Measurements from ENCODE around the gene CCDC33.

Gene CCDC33

DNA sequence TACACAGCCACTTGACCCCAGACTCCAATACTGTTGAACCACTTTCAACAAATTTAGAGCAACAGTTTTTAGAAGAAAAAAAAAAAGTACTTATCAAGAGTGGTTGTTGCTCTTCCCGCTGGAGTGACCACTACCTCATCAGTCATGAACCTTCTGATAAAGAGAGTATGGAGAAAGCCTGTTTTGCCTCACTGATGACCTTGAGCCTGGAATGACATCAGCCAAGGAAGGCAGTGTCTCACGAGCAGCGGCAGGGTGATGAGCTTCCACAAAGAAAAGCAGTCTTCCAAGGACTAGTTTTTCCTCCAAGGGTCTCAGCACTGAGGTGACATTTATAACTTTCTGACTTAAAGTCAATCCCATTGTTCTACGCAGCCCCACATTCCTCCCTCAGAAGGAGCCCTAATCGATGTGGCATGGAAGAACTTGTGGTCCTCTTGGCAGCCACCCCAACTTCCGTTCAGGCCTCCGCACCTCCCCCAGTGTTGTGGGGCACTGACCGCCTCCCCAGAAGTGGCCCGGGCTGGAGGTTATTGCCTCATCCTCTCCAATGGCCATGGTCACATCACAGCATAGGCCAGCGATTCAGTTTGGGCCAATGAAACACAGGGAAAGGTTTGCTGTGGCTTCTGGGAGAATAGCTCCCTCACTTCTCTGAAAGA lies 133.1 kb downstream of the CCDC33 start:
- no peak for DNase-seq

DNA sequence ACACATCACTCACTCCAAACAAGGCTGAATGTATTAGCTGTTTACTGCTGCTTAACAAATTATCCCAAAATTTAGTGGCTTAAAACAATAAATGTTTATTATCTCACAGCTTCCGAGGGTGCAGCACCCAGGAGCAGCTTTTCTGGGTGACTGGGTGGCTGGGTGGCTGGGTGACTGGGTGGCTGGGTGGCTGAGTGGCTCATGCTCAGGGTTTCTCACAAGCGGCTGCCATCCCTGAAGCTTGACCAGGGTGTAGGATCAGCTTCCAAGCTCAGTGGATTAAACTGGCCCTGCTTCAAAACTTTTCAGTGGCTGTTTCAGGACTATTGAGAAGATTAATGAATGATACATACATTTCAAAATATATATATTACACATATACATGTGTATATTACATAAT lies 133.6 kb downstream of the CCDC33 start:
- no peak for DNase-seq

DNA sequence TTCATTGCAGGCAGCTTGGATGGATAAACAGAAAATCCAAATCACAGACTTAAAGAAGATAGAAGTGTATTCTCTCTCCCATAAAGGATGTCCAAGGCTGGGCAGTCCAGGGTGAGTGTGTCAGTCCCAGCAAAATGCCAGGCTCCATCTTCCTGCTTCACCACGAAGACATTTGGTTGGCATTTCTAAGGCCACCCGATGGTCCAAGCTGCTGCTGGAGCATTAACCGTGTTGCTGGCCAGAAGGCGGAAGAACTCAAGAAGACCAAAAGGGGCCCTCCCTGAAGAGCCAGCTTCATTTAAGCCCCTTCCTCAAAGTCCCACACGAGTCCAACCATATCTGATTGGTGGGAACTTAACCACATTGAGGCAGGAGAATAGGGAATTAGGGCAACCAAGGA lies 134.3 kb downstream of the CCDC33 start:
- no peak for DNase-seq

DNA sequence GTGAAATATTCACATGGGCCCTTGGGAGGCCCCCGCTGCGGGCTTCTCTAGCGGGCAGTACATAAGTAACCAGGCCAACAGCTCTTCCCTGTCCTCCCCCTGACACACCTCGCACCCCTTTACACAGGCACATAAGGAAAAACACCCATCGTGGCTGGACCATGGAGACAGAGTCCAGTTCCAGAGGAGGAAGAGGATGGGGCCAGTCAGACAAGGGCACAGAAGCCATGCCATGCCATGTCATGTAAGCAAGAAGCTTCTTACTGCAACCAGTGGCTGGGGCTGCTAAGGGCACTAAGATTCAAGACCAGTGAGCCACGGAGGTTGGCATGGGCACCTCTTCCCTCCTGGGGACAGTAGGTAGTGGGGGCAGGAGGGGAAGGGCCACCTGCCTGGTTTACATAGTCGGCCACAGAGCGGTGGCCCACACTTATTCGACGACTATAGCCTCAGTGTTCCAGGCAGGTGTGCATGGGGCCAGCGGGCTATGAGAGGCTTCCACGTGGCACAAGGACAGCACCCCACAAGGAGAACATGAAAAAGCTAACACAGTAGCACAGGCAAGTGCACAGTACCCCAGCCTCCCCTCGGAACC lies 137.0 kb downstream of the CCDC33 start:
- no peak for DNase-seq

DNA sequence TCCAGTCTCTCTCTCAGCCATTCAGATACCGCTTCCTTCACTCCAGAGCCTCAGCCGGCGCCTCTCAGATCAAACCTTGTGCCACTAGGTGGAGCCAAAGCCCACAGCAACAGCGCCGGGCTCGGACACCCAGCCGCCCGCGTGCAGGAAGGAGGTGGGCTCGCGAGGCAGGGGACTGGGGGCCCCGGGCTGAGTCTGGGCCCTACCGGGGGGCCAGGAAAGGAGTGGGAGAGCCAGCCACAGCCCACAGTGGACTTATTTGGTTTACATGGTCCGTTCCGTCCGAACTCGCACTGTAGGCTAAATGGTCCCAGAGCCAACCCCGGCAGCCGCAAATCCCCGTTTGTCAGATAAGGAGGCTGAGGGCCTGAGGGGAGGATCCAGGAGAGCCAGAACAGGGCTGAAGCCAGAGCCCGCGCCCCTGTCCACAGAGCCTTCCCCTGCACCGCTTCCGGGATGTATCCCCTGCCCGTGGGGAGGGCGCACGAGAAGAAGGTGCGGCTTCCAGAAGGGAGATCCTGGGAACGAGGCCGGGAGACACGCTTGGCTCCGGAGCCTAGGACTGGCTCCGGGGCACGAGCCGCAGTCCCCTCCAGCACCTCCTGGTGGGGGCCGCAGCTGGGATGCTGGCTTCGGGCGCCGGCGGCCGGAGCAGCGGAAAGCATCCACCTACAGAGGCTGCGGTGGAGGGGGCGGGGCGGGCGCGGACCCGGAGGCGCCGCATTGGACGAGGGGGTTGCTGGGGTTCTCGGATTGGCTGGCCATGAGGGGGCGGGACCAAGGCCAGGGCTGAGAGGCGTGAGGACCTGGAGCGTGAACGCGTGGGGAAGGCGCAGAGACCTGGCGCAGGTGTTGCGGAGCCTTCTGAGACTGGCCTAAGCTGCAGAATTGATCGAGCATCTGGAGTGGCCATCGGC lies 137.9 kb downstream of the CCDC33 start:
- peak; percentile 86 for DNase-seq

DNA sequence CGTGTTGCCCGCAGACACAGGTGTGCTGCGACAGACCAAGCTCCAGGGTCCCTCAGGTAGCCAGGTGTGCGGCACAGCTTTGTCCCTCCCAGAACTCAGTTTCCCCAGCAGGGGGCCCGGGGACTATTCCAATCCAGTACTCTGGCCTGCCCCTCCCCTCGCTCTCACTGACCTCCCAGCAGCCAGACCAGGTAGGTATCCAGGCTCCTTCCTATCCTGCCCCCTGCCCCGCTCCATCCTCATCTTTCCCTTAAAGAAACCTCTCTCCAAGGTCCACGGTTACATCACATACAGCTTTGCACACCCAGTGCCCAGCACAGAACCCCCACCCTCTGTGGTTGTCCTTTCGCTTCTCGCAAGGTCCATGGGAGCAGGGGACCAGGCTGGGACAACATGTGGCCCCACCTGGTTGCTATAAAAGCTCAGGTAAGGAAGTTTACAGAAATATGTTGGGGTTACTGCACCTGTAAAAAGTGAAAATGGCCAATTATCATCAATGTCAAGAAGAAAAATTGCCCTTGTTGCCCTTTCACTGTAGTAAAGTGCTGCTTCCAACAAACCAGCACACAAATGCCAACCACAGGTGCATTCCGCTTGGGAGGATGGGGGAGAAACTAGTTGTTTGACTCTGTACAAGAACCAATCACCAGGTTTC lies 138.6 kb downstream of the CCDC33 start:
- DNase-seq: no peak

DNA sequence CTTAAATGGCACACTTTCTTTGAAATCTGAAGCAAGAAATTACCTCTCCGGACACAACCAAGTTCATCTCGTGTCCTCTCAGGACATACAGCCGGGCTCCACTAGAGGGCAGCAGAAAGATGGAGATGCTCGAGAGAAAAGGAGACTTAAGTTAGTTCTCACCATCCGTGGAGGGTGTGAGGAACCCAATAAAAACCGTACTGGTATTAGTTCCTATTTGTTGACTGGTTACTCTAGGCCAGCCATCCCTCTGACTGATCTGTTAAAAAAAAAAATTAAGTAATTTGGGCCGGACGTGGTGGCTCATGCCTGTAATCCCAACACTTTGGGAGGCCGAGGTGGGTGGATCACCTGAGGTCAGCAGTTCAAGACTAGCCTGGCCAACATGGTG lies 139.2 kb downstream of the CCDC33 start:
- peak; percentile 69 for DNase-seq

DNA sequence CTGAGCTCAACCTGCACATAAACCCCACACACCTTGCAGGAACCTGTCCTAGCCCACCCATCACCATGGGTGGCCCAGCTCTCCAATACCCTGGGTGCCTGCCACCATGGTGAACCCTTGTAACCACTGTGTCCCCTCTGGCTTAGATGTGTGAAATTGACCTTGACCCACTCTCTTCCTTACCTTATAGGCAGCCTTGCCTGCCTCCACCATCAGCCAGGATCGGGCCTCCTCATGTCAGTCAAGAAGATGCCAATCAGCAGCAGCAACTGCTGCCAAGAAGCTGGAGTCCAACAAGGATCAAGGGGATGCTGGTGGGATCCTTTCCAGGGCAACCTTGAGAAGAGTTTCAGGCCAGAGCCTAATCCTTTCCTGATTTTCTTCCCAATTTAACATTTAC lies 140.1 kb downstream of the CCDC33 start:
- DNase-seq: no peak

DNA sequence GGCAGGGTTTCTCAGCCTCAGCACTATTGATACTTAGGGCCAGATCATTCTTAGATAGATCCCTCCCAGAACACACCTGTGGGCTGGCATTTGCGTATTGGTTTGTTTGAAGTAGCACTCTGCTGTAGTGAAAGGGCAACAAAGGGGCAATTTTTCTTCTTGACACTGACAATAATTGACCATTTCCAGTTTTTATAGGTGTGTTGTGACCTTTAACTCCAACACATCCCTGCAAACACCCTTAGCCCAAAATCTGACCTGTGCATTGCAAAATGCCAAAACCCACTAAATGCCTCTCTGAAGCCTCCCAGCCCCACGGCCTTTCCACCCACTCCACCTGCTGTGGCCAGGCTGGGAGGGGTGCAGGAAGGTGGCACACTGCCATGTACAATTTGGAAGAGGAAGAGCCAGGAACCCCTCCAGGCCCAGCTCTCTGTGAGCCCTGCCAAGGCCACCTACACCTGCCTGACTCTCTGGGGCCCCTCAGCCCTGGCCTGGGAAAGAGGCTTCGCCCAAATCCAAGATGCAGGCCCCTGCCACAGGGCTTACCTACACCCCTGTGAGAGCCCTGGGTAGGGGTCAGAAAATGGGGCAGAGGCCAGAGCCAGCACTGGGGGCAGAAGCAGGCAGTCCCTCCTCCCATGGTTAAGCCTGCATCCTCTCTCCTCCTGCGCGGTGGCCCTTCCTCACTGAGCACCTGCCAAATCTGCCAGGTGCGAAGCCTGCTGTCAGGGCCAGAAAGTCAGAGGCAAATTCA lies 140.9 kb downstream of the CCDC33 start:
- no peak for DNase-seq

DNA sequence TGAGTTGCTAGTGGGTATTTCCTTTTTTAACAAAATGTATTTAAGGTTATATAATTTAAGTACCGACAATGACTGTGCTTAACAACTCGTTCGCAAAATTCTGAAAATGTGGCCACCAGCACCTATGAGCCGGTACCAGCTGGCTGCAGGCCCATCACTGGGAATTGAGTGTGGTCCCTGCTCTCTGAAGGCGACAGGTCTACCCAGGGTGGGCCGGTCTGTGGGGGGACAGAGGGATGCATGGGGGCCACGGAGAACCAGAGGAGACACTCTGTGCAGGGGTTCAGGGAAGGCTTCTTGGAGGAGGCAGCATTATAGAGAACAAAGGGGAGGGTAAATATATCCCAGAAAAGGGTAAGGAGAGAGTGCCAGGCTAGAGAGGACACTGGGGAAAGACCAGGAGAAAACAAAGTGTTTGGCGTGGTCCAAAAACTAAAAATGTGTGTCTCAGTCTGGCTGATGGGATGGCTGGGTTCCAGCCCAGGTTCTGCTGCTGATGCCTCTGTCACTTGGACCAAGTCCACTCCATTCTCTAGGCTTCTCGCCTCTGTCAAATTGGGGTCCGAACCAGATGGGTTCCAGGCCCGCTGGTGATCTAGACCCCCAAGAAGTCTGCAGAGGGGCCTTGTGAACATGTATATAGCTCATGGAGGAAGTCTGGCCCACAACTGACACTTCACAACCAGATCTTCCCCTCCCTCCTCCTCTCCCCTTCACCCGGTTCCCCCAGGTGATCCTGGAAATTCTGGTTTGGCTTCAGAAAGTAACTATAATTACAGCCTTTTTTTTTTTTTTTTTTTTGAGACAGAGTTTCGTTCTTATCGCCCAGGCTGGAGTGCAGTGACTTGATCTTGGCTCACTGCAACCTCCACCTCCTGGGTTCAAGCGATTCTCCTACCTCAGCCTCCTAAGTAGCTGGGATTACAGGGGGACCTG lies 142.0 kb downstream of the CCDC33 start:
- no peak for DNase-seq

DNA sequence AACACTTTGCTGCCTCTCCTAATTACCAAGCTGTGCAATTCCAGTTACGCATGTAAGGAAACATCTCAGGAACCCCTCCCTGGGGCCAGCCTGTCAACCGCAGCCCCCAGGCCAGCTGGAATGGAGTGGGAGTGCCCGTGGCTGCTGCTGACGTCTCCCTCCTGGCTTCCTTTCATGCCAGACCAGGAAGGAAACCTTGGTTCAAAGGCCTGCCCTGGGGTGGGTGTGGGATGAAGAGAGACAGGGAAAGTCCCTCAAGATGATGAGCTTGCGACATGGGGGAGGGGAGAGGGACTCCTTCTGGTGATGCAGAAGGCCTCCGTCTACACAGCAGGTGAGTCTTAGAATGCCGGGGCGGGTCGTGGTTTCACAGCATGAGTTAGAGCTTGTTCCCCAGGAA lies 142.7 kb downstream of the CCDC33 start:
- DNase-seq: no peak

DNA sequence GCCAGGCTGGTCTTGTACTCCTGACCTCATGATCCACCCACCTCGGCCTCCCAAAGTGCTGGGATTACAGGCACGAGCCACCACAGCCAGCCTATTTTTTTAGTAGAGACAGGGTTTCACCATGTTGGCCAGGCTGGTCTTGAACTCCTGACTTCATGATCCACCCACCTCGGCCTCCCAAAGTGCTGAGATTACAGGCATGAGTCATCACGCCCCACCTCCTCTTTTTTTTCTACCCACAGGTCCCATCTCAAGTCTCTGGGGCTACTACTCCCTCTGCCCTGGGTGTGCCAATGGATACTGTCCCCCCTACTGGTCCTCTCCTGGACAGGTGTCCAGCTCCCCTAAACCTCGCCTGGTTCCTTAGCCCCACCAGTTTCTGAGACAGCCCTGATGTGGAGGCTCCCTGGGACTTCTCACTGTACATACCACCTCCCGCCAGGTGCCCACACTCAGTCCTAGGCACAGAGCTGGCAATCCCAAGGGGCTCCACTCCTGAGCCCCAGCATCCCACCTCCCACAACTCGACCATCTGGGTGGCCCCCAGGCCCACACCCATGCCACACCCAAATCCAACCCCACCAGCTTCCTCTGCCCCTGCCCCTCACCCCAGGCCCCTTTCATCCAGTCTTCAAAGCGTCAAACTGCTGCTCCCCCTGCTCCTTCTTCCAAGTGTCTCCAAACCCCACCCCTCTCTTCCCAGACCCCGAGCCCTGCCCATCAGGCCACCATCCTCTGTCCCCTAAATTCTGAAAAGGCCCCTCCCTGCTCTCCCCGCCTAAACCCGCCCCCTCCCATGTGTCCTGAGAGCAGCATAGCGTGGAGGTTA lies 144.4 kb downstream of the CCDC33 start:
- no peak for DNase-seq

DNA sequence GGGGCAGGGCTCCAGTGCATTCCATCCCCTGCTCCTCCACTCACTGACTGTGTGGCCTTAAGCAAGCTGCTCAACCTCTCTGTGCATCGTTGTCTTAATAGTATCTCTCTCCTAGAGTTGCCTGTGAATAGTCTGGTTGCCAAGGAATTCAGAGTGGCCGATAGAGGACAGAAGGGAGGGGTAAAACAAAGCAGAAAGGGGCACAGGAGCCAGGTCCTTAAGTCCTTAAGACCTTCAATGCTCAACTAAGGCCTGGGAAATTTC lies 145.0 kb downstream of the CCDC33 start:
- no peak for DNase-seq

DNA sequence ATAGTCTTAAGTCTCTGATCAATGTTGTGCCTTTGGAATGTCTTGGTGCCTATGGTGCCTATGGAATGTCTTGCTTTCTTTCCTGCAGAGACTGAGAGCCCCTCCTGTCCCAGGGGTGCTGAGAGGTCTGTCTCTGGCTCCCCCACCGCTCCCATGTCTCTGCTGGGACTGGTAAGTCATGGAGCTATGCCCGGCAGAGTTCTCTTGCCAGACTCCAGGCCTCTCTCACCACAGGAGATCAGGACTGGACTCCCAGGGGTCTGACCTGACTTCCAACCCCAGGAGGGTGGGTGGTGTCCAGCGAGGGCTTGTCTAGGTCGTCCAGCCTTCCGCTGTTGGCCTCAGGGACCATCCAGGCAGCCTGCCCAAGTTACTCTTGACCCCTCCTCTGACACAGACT lies 145.4 kb downstream of the CCDC33 start:
- DNase-seq: no peak

DNA sequence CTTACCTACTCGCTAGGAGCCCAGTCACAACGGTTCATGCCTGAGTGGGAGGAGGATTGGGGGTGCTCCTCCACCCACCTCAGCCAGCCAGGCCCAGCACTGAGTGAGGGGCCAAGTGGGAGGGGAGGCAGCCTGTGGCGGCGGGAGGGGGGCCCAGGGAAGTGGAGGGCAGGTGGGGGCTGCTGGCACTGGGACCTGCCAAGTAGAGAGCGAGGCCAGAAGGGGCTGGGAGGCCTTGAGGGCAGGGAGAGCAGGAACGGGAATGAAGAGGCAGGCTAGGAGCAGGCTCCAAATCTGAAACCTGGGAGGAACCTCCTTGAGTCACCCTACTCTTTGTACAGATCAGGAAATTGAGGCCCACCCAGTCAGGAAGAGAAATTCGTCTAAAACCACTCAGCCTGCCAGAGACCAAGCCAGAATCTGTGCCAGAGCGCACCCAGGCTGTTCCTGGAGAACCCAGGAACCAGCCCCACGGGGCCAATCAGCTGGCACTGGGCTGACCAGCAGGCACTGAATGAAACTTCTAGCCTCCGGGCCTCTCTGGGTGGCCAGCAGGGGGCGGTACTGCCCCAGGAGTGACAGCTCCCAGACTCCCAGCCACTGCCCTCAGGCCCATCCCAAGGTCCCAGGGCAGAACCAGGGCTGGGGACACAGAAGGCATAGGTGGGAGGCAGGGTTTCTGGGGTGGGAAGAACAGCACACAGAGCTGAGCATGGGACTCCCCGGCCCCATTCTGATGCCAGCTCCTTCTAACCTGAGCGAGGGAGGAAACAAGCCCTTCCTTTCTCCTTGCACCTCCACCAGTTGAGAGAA lies 146.1 kb downstream of the CCDC33 start:
- peak; percentile 61 for DNase-seq

DNA sequence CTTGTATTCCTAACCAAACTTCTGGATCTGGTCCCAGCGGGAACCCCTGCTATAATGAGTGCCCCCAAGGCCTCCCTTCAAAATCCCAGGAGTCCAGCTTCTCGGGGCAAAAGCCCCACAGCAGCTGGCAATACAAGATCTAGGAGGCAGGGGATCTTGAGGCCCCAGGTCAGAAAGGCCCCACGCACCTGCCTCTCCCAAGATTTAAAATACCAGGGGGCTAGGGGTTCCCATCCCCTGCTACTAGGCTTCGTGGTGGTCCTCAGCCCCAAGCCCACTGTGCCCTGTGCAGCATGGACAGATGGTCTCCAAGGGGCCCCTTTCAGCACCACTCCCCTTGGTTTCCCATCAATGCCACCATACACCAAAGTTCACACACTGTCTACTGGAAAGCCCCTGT lies 147.2 kb downstream of the CCDC33 start:
- no peak for DNase-seq

DNA sequence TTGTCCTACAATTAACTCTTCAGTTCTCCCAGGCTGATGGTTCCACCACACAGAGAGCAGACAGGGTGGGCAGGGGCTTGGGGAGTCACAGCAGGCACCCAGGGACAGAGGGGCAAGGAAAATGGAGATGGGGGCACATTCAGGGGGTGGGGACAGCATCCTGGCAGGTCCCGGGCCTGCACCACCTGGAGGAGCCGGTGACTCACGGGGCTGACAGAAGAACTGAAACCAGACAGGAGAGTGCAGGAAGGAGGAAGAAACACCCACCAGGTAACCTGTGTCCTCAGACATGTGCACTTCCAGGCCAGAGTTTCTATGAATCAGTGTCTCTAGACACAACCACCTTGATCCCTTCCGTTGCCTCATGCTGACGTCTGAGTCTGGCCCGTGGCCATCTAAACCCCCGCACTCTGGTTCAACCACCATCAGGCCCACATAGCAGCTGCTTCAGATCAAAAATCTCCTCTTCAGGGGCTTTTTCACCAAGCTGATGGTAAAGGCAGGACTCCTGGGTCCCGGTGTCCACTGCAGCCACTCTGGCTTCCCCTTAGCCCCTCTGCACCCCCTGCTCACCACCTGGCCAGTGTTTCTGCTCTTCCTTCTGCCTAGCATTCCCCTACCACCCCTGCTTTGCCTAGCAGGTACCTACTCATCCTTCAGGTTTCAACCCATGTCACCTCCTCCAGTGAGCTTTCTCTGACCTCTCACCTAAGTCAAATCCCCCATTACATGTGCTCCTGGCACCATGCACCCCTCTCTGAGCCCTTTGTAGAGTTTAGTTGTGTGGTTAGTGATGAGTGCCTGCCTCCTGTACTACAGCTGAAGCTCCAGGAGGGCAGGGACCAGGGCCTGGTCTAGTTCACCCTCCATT lies 147.8 kb downstream of the CCDC33 start:
- DNase-seq: no peak

DNA sequence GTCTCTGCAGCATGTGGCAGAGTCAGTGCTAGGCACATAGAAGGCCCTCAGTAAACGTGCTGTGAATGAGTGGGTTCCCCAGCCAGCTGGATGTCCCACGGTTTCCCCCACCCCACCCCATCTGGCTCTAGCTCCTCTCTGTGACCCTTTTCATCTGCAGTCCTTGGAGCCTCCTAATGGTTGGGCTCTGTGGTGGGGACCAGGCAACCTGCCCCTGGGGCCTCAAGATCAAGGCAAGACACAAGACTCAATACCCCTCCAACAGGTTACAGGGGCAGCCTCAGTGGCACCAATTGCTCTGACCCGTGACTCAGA lies 148.4 kb downstream of the CCDC33 start:
- no peak for DNase-seq

Measured in central memory CD4-positive, alpha-beta T cell (primary cell).